Heart left ventricle (tissue), 16 donors: ENCODE results near the gene CCL4. TPM values are rescaled to one million over a fixed set of nuclear protein-coding genes. Genes with fewer than 3 reads are reported as not detected.
"Not testable (repeated sequence)": the region's sequence is repeated elsewhere in the genome, so short reads cannot be mapped to it uniquely, and the experiment has no call there.

ENCODE experiments used
- ATAC-seq, 4 donors: fragments of 200-7000 bp; cut with Tn5 transposase; one replicate each; pipeline ENCODE4 v1.9.1; 2020 to 2022; ENCODE audit warnings: moderate library complexity in 4 of 4, mild to moderate bottlenecking in 3 of 4, moderate number of reproducible peaks in 1 of 4
- DNase-seq, 5 donors: peaks; one replicate each; pipeline ENCODE4 v3.0.0-alpha.2; 2020
- H3K27ac ChIP-seq, 12 donors: fragments of 200-600 bp; sonication (generic) in 4 of 12; one replicate each; pipeline versions ENCODE4 v1.5.0 to v1.8.0; 2016 to 2022; ENCODE audit warnings: mild to moderate bottlenecking in 2 of 12
- H3K27me3 ChIP-seq, 9 donors: fragments of 200-600 bp; sonication (generic) in 2 of 9; one replicate each; pipeline versions ENCODE4 v1.5.1 to v1.8.0; 2016 to 2022; ENCODE audit warnings: mild to moderate bottlenecking in 3 of 9
- H3K36me3 ChIP-seq, 9 donors: fragments of 200-600 bp; sonication (generic) in 2 of 9; one replicate each; pipeline versions ENCODE4 v1.5.0 to v1.8.0; 2018 to 2022; ENCODE audit warnings: mild to moderate bottlenecking in 2 of 9
- H3K4me1 ChIP-seq, 12 donors: fragments of 200-600 bp; sonication (generic) in 4 of 12; one replicate each; pipeline versions ENCODE4 v1.5.0 to v1.8.0; 2016 to 2022; ENCODE audit warnings: mild to moderate bottlenecking in 3 of 12
- H3K4me3 ChIP-seq, 12 donors: fragments of 200-600 bp; sonication (generic) in 4 of 12; one replicate each; pipeline versions ENCODE4 v1.5.0 to v1.8.0; 2017 to 2022; ENCODE audit warnings: mild to moderate bottlenecking in 9 of 12, moderate library complexity in 4 of 12
- H3K9me3 ChIP-seq, 12 donors: fragments of 200-600 bp; sonication (generic) in 4 of 12; one replicate each; pipeline versions ENCODE4 v1.5.0 to v1.8.0; 2016 to 2022; ENCODE audit warnings: mild to moderate bottlenecking in 1 of 12
- CTCF ChIP-seq, 12 donors: fragments of 200-600 bp; sonication (generic) in 4 of 12; IDR thresholded peaks; one replicate each; pipeline versions ENCODE4 v1.5.0 to v1.8.0; 2018 to 2022; ENCODE audit warnings: antibody characterized with exemption in 12 of 12, mild to moderate bottlenecking in 5 of 12
- POLR2A ChIP-seq, 2 donors: fragments of 450-650 bp; IDR thresholded peaks; one replicate each; pipeline ENCODE4 v1.6.1; 2017; ENCODE audit warnings: antibody characterized with exemption in 2 of 2, mild to moderate bottlenecking in 2 of 2, moderate library complexity in 2 of 2
- WGBS, 4 donors: extraction: QIAGEN DNeasy Blood & Tissue Kit in 2 of 4; methylation state at CpG; one replicate each; pipeline versions ENCODE4 v1.1.5 to v1.1.7; 2013 to 2018; 5-methylcytosine and 5-hydroxymethylcytosine counted together
- intact Hi-C, 10 donors: fragments of 100-400 bp; cut with DNase I; formaldehyde crosslinking; loops; one replicate each; pipeline versions ENCODE4 v1.11.1 to v1.14.2; 2022
- polyA plus RNA-seq, 2 donors: library from polyadenylated mRNA; stranded (reverse); fragments of 200-250 nt; gene quantifications; one replicate each; pipeline ENCODE4 v1.2.3, GENCODE V29; 2013
- total RNA-seq, 9 donors: library from RNA; depleted of rRNA in 2 of 9; stranded (reverse); fragments of >200 nt in 2 of 9; fragmentation: NEBNext Ultra II Directional in 3 of 9; extraction: Animal tissue kit (Norgen Biotek cat#: 25700) in 3 of 9; gene quantifications; one replicate each; pipeline versions ENCODE4 v1.1.0 to v1.2.4, GENCODE V29; 2016 to 2023
- donor health status: ischemic (EF 13 %, LVEDD 7.1; RV severe dilation, severe dysfunction).
- donor health status: healthy with polysubstance abuse.
- donor health status: DM: no; HTN: yes; CAD: no.
- donor health status: DM: no; HTN: no; CAD: no.
- donor health status: ischemic (EF 25% LVEDD 6.9; RV normal size, moderate dysfunction).
- donor health status: ischemic (EF 25% LVEDD 5.7; RV mildly dilated, moderate dysfunction).
- donor health status: healthy.
- donor health status: DM: yes; HTN: yes; CAD: no.
- donor health status: ischemic (EF 35%, LVEDD 5.7; RV mildly dilated, moderate dysfunction).
- donor health status: nonischemic (EF 11% LVEDD 7.7; RV severe dilation, severe dysfunction).
- donor health status: DM: yes; HTN: yes; CAD: no.
- donor health status: PGD.
- donor health status: ischemic (EF 29% LVEDD 5.4; RV normal size, mild dysfunction).
- donor health status: nonischemic (EF 23%, LVEDD 6.1; RV moderate dilation, normal function).

The CCL4 gene
- total and polyA plus RNA-seq, 11 donors = 0.29 to 23.9 (median 1.1) TPM; not detected in 3

GRCh38 chr17:36105781-36106492 lies 2.3 kb downstream of the CCL4 start:
- H3K36me3 ChIP-seq = no peaks in the 10 kb centered on the region
- 78 to 89% (median 84%) methylated on average over 5 of the region's 5 CpGs for WGBS, 4 donors
- H3K27ac ChIP-seq = peak overlapping the region in 1 of 12 donors; percentile 64
- intact Hi-C loops = no loop called here
- TF ChIP-seq POLR2A (IDR thresholded peaks at IDR 0.05) (no peak), CTCF (IDR thresholded peaks at IDR 0.05) (no peak)
- H3K4me1 ChIP-seq = peaks cover 0 to 44% (median 0%) of the 10 kb centered on the region in 12 donors
- H3K27me3 ChIP-seq = peaks cover 0 to 6% (median 0%) of the 10 kb centered on the region in 9 donors
- DNase-seq (no peak), ATAC-seq (no peak)
- H3K4me3 ChIP-seq = no peak overlapping the region
- H3K9me3 ChIP-seq = no peaks in the 10 kb centered on the region

- Histone ChIP-seq H3K9me3 (no peaks in the 10 kb centered on the region), H3K27me3 (peaks cover 0 to 6% (median 0%) of the 10 kb centered on the region in 9 donors), H3K27ac (peak overlapping the region in 1 of 12 donors; percentile 42), H3K4me3 (no peak overlapping the region), H3K4me1 (peaks cover 0 to 44% (median 0%) of the 10 kb centered on the region in 12 donors), H3K36me3 (no peaks in the 10 kb centered on the region)
- intact Hi-C loops = no loop called here
- no peak for DNase-seq
- no peak for TF ChIP-seq POLR2A (IDR thresholded peaks at IDR 0.05)
- no peak for TF ChIP-seq CTCF (IDR thresholded peaks at IDR 0.05)
- 89 to 95% (median 91%) methylated on average over 6 of the region's 6 CpGs for WGBS, 4 donors
- ATAC-seq = no peak
Measured at GRCh38 chr17:36106493-36106835, 2.8 kb downstream of the CCL4 start.

DNA sequence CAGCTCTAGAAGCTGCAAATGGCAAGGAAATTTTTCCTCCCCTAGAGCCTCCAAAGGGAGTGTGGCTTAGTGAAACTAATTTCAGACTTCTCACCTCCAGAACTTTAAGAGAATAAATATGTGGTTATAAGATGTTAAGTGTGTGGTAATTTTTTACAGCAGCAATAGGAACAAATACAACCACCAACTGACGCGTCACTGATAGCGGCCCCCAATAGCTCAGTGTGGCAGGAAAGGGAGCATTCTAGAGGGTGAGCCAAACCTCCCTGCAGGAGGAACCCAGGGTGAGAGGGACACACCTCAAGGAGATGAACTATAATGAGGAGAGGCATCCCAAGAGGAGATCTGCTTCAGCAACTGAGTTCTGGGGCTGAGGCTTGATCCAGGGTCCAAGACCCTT lies 4.0 kb downstream of the CCL4 start:
- 77 to 95% (median 87%) methylated on average over 3 of the region's 3 CpGs for WGBS, 4 donors
- ATAC-seq = no peak
- peak overlapping the region in 1 of 12 donors; percentile 55 for H3K27ac ChIP-seq
- TF ChIP-seq POLR2A (IDR thresholded peaks at IDR 0.05) (no peak), CTCF (IDR thresholded peaks at IDR 0.05) (no peak)
- H3K4me1 ChIP-seq = peaks cover 0 to 40% (median 0%) of the 10 kb centered on the region in 12 donors
- intact Hi-C loops = loop anchor here in 1 of 10 donors (1.0 kb wide), 1 partner anchor 107 kb away; no protein-coding TSS in a partner anchor
- H3K36me3 ChIP-seq = no peaks in the 10 kb centered on the region
- no peak overlapping the region for H3K4me3 ChIP-seq
- H3K27me3 ChIP-seq = peaks cover 0 to 6% (median 0%) of the 10 kb centered on the region in 9 donors
- no peak for DNase-seq
- no peaks in the 10 kb centered on the region for H3K9me3 ChIP-seq

DNA sequence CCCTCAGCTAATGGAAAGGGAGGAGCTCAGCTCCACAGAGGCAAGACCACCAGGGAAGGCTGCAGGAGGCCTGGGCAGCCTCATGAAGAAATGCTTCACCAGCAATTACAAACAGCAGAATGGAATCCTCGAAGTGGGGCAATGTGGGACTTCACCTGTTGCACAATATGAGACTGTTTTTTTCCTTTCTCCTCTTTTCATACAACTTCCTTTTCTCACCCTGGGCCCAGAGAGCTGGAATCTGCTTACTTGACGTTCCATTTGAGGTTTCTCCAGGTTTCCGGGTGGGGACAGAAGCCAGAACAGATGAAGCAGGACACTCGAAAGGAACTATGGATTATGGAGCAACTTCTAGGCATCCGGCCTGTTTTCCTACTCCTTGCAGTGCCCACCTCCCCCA lies 4.6 kb downstream of the CCL4 start:
- peak in 2 of 4 donors; percentile 10 to 29 for ATAC-seq
- H3K4me3 ChIP-seq, H3K9me3 ChIP-seq, DNase-seq, H3K36me3 ChIP-seq, H3K27me3 ChIP-seq: not testable (repeated sequence)
- Histone ChIP-seq H3K27ac (peak overlapping the region in 1 of 12 donors; percentile 55), H3K4me1 (peaks cover 0 to 34% (median 0%) of the 10 kb centered on the region in 12 donors)
- WGBS, 4 donors = 72 to 79% (median 75%) methylated on average over 5 of the region's 5 CpGs
- intact Hi-C loops = loop anchor here in 1 of 10 donors (1.0 kb wide), 1 partner anchor 106 kb away; no protein-coding TSS in a partner anchor
